NK-92 (cell line): ENCODE measurements around the gene SPEF2.
"Not testable (repeated sequence)": the region's sequence is repeated elsewhere in the genome, so short reads cannot be mapped to it uniquely, and the experiment has no call there.

Experiments
- DNase-seq: peaks from one replicate; lab custom pipeline; 2025; ENCODE audit not compliant: unreplicated experiment; lab: John Stamatoyannopoulos, UW

Gene SPEF2

DNA sequence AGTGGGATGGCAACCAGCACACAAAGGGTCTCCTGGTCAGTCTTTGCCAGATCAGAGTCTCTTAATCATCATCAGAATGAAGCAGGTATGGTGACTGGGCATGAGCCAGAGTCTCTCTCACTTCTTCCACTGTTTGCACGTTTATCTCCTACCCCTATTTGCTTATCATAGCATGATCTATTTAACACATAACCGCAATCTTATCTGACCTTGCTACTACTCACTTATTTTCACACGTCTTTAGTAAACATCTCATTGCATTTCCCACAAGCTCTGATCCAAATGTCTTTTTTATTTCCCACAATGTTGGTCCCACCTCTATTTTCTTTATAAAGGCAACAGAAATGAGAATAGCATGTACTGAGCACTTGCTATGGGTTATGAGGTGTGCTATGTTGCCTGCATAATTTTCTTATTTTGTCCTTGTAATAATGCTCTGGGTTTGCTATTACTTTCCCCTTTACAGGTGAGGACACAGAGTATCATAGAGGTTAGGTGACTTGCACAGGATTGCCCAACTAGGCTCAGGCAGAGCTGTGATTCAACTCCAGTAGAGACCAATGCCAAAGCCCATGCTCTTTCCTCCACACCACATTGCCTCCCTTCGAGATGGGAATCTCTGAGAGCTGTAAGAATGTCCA lies 199.3 kb downstream of the SPEF2 start:
- no peak for DNase-seq

DNA sequence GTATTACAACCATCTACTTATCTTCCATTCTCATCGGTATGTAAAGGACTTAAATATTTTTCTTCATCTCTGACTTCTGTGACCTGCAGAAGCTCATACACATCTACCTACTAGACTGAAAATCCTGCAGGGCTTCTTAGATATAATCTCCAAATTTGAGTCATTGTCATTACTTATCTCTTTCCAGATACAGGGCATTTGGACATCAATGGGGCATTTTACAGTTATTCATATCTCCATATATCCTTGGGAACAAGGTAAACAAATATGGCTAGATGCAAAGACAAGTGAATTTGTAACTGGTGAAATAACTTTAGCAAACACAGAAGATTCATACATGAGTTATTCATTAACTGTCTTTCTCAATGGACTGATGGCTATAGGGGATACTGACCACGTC lies 201.4 kb downstream of the SPEF2 start:
- no peak for DNase-seq

GRCh38 chr5:35819668-35820067 lies 202.0 kb downstream of the SPEF2 start:
- no peak for DNase-seq

- DNase-seq: no peak
Observed at GRCh38 chr5:35820735-35821134, 203.1 kb downstream of the SPEF2 start.

GRCh38 chr5:35821513-35821912 lies 203.8 kb downstream of the SPEF2 start:
- no peak for DNase-seq

GRCh38 chr5:35822511-35822910 lies 204.8 kb downstream of the SPEF2 start:
- DNase-seq: no peak

DNA sequence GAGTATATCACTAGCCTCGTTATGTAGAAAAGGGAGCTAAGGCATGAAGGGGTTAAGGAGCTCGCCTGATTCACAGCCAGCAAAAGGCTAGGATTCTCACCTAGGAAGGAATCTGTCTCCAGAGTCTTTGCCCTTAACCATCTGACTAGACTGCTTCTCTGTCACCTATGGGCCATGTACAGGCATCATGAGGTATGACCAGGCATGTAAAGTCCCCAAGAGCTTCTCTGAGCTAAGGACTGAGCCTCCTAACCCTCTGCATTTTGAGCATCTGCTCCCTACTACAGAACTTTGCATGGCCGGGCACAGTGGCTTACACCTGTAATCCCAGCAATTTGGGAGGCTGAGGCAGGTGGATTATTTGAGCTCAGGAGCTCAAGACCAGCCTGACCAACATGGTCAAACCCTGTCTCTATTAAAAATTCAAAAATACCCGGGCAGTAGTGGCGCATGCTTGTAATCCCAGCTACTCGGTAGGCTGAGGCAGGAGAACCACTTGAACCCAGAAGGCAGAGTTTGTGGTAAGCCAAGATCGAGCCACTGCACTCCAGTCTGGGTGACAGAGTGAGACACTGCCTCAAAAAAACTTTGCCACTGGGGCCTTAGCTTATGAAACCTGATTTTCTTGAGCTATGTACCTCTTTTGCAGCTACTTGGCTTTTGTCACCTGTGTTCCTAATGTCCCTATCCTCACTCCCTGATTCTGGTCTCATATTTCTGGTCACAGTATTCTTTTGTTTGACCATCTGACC lies 205.9 kb downstream of the SPEF2 start:
- DNase-seq: no peak

- DNase-seq: no peak
Observed at GRCh38 chr5:35826056-35826455, 208.4 kb downstream of the SPEF2 start.

- no peak for DNase-seq
Observed at GRCh38 chr5:35826554-35826953, 208.9 kb downstream of the SPEF2 start.

- DNase-seq: no peak
Observed at GRCh38 chr5:35828082-35828598, 210.5 kb downstream of the SPEF2 start.

GRCh38 chr5:35830587-35830986 lies 212.9 kb downstream of the SPEF2 start:
- DNase-seq: no peak

DNA sequence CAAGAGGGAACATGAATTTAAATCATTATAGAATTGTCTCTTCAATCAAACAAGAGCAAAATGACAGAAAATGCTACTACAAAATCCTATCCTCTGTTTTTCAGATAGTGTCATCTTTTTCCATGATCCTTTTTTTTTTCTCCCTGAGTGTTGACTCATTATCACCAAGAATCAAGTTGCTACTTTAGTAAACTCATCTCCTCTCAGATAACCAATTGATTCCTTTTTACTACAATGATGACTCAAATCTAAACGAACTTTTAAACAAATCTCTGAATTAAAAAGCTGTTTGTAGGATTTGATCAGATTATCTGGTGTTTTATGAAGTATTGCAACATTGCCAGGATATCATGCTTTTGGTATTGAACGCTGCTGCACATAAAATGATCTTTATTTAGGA lies 215.1 kb downstream of the SPEF2 start:
- DNase-seq: no peak

DNA sequence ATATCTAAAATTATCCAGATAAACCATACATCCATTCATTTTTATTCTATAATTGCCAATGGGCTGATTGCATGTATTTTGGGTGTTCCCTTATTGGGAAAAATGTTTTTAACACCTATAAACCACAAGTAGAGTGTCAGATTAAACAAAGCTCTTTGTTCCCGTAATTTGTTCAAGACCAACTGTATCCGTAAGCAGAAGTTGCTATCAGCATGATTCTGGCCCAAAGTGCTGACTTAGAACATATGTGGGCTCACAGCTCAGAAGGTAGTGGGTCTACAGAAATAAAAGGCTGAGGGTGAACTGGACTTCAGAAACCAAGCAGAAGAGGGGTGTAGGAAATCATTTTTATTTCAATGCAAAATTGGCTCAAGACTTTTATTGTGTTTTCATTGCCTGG lies 215.6 kb downstream of the SPEF2 start:
- no peak for DNase-seq

DNA sequence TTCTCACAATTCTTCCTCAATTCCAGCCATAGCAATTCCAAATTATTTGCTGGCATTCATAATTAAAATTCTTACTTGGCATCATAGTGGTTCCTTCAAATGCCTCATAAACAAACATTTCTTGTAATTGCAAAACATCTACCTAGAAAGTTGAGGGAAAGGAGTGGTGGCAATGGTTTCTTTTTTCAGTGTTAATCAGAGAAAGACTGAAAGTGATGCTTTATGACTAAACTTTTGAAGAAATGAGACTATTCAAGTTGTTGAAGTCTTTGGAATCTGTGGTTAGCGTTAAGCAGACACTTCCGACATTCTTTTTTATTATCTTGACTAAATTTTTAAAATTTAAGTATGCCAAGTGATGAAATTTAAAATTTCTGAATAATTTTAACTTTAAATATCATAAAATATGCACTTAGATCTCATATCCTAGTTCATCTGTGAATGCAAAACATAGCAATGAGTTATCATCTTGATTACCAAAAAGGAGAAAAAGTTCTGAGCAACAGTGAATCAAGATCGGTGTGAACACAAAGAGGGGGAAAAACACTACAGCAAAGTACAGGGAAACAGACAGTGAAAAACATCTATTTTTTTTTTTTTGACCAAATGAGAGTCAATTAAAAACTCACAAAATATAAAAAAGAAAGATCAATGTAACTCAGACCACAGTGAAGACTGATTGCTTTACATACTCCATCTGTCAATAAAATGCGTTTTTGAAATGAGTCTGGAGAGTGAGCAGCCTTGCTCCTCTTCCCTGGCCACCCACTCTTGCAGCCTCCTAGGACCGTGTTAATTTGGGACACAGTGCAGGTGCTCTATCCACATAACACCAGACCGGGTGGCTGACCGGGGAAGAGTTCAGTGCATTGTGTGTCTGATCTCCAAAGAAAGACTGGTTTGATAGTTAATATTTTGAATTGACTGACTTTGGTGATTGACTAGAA lies 218.4 kb downstream of the SPEF2 start:
- no peak for DNase-seq

DNA sequence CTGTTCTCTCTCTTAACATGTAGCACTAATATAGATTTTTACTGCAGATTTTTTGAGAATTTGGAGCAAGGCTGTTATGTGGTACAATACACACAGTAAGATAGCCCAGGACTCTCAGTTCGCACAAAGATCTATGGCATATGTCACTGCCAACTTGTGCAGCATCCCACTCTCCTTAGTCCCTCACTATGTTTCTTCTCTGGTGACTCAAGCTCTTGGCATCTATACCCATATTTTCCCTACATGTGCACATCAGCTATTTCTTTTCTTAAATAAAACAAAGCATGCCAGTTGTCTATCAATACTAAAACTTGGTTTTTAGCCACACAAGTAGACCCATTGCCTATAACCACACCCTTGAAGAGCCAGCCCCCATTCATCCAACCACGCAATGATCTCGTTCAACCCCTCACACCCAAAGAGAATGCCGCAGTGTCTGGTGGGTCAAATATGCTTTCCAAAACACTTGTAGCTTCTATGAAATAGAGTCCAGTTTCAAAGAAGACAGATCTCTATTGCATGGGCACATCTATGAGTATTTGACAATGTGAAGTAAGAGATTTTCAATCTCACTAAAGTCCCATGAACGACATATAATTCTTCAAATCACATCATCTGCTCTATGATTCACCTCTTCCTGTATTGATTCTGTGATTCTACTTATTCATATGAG lies 220.8 kb downstream of the SPEF2 start:
- no peak for DNase-seq

DNA sequence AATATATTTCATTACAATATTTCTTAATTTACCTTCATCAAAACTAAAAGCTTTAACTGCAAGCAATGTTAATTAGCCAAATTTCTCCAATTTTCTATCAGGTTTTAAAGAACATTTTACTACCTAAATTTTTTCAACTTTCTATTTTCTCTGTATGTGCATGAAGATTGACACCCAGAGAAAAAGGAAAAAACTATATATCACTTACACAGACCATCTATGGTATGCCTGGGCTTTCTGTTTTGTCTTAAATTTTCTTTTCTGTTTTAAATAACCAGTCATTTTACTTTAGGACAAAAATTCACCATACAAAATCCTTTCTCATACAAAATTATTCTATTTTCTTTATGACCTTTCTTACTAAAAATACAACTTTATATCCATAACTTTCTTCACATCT lies 225.2 kb downstream of the SPEF2 start:
- DNase-seq: no peak

GRCh38 chr5:35845508-35845907 lies 227.8 kb downstream of the SPEF2 start:
- not testable (repeated sequence) for DNase-seq

DNA sequence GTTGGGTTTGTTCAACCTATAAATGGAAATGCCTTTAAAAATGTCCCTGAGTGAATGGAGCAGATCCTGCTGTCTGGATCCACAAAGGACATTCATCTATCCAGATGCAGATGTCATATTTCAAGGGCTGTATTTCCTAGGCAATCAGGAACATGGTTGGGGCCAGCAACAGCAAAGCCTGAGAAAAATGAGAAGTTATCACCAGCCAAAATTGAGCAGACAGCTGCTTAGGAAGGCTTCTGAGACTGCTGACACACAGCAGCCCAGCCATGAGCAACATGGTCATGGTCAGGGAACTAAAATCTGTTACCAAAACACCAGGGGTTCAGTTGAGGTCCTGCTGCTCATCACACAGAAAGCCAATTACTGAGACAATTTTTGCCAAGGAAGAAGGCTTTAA lies 229.8 kb downstream of the SPEF2 start:
- DNase-seq: no peak

GRCh38 chr5:35847961-35848360 lies 230.3 kb downstream of the SPEF2 start:
- no peak for DNase-seq

GRCh38 chr5:35849860-35850259 lies 232.2 kb downstream of the SPEF2 start:
- DNase-seq: no peak
